Adipose tissue (tissue), 3 donors: ENCODE measurements around the gene RTRAF. TPM values are rescaled to one million over a fixed set of nuclear protein-coding genes. Genes with fewer than 3 reads are reported as not detected.

ENCODE experiments used
- H3K27ac ChIP-seq: one replicate; pipeline ENCODE4 v1.5.1; 2013; ENCODE audit warnings: low read depth, low read length
- WGBS, 3 donors: extraction: QIAGEN DNeasy Blood & Tissue Kit; methylation state at CpG; one replicate each; pipeline ENCODE4 v1.1.7; 2013; 5-methylcytosine and 5-hydroxymethylcytosine counted together
- polyA plus RNA-seq, 3 donors: library from polyadenylated mRNA; stranded (reverse); fragments of 200-250 nt; gene quantifications; one replicate each; pipeline ENCODE4 v1.2.3, GENCODE V29; 2013
- donor health status: healthy with polysubstance abuse.
- donor health status: Bipolar disorder and iron deficiency.
- donor health status: healthy.

The RTRAF gene
- polyA plus RNA-seq, 3 donors, result 63.4 to 117 (median 99.2) TPM

DNA sequence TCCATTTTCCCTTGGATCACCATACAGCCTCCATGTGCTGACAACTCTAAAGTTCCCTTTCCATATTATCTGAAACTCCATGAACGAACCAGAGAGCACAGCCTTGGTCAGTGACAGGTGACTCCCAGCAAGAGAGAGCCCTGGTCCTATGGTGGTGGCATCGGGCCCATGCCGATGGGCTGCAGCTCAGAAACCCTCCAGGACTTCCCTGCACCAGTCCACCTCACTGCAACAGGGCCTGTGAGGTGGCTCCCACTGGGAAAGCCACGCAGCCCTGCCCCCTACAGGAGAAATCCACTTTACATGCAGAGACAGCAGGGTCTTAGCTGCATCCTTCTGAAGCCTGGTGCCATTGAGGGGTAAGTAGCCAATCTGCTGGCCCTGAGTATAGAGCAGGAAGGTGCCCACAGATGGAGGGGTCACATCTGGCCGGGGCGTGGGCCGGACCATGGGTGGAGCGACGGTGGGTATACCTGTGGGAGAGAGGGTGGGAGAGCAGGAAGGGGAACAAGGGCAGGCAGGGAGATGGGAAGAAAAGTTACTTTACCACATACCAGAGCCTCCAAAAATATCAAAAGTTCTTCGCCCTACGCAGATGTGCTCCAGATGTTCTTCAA lies 24.7 kb downstream of the RTRAF start:
- H3K27ac ChIP-seq, result no peak overlapping the region
- 59 to 75% (median 68%) methylated on average over 11 of the region's 11 CpGs for WGBS, 3 donors

DNA sequence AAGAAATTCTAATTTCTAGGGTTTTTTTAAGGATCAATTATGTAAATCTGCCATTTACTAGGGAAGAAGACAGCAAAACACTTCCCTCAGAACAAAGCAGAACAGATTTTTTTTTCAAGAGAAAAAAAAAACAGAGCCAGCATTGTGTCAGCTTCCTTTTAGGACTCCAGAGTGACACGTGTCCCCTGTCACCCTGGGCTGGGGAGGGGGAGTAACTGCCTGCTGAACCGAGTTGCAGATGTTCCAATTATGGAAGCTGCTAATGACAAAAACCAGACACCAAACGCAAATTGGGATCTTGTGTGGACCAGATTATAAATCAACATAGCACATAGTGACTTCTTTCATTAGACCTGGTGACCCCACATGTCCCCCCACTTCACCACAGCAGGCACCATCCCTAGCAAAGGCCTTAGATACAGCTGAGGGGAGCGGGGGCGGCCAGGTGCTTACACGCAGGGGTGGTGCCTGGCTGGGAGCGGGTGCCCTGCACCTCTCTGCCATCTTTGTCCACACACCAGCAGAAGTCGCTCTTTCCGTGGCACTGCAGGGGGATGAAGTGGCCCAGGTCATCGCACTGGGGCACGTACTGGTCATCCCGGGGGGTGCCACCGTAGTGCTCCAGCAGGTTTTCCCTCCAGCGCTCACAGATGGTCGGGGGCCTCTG lies 25.4 kb downstream of the RTRAF start:
- H3K27ac ChIP-seq, result no peak overlapping the region
- 78 to 84% (median 78%) methylated on average over 15 of the region's 15 CpGs for WGBS, 3 donors

DNA sequence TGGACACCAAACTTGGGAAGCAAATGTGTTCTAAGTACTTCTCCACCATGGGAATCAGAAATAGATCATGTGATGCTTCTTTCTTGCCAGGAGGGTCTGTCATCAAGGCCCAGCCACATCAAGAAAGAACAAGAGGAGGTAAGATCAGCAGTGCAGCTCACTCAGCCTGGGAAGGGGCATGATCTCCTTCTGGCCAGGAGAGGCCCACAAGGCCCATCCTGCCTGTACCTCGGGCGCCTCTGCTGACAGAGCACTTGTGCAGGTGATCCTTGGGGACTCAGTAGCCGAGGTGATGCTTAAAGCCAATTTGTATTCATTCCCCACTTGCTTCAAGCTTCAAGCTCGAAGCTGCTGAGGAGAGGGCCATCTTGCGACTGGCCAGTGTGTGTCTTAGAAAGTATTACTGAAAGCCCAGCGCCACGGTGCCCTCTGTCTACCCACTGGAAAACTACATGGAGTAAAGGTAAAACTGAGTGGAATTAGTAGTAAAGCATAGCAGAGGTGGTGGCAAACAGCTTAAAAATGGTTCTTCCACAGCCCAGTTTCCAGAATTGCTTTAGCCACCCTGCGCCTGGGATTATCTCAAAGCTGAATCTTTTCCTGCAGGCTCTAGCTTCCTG lies 26.2 kb downstream of the RTRAF start:
- H3K27ac ChIP-seq, result no peak overlapping the region
- WGBS, 3 donors, result 58 to 73% (median 72%) methylated on average over 8 of the region's 8 CpGs

DNA sequence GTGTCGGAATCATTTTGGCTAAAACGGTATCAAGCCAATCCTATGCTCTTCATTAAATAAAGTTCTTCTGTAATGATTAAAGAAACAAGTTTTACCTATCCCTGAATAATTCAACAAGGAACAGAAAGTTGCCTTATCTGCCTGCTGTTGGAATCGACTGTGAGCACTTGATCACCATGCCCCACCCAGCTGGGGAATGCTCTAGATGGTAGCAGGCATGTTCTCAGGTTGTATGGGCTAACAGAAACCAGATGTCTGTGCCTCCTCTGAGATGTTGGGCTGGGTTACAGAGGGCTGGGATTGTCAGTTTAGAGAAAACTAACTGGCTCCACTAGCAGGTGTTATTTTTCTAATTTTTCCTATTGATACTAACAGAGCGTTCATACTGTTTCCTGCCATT lies 28.9 kb downstream of the RTRAF start:
- WGBS, 3 donors, result 80 to 84% (median 84%) methylated on average over 4 of the region's 4 CpGs

DNA sequence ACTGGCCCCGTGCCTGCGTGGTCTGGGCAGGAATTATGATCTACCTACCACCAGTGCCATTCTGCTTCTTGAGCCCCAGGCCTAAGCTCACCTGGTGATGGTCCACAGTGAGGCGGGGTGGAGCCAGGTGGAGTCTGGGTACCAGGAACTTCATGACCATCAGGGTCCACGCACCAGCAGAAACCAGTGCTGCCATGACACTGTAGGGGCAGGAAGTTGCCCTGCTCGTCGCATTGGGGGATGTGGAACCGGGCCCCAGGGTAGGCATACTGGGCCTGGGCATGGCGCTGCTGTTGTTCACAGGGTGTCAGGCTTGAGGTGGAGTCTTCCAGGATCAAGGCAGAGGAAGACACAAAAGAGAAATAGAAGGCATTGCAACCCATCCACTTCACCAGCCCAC lies 29.6 kb downstream of the RTRAF start:
- H3K27ac ChIP-seq, result no peak overlapping the region
- 93 to 96% (median 95%) methylated on average over 8 of the region's 8 CpGs for WGBS, 3 donors

More for the DNA sequence above, 28.9 kb downstream of the RTRAF start:
- H3K27ac ChIP-seq, result no peak overlapping the region

DNA sequence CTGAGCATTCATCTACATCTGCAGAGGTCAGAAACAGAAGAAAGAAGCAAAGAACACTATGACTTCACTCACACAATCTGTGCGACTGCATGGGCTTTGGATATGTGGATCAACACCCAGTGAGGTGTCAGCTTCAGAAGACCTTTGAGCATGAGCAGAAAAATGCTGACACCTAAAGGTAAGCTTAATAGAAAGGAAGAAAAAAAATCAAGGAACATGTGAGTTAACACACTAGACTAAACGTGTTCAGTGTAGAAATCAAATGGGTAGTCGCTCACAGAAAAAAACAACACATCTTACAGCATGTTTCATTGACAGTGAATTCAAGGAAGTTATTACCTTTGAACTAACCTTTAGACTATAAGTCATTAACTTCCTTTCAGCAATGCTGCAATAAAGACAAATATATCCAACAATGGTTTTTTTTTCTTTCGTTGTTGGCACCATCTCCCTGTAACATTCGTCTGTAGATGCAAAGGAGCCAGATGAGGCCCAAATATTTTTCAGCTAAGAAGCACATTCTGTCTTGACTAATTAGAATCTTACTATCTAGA lies 30.9 kb downstream of the RTRAF start:
- 55 to 61% (median 57%) methylated on average over 5 of the region's 5 CpGs for WGBS, 3 donors
- H3K27ac ChIP-seq, result no peak overlapping the region

DNA sequence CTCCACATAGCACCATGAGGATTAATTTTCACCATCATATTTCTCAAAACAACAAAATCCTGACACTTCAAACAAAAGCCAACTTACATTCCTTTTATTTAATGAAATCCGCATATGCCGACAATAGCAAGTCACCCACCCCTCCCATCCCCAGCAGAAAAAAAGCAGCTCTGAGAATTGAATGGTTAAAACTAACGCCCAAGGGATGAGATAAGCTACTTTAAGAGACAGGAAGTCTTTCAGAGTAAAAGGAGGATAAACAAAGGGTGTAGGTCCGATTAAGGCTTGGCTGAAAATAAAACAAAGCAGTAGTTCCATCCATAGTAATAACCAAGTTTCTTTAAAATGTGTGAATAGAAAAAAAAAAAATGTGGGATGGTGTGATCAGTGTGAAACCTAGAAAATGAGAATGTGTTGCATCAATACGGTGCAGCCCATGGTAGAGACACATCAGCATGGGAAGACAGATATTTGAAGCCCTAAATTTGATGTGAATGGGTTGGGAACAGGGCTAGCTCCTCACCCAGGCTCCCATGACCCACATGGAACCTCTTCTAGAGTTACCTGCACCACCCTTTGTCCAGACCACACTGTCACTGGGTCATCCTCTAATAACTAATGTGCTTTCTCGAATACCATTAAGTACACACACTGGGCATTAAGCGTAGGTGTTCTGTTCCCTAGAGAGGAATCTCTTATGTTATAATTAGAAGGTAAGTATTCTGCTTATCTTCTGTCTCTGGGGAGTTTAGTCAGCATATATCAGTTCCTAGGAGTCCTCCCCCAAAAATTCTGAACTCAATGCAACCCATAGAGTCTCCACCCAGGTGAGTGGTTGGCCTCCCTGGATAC lies 31.7 kb downstream of the RTRAF start:
- WGBS, 3 donors, result 45 to 64% (median 49%) methylated on average over 7 of the region's 7 CpGs
- no peak overlapping the region for H3K27ac ChIP-seq

DNA sequence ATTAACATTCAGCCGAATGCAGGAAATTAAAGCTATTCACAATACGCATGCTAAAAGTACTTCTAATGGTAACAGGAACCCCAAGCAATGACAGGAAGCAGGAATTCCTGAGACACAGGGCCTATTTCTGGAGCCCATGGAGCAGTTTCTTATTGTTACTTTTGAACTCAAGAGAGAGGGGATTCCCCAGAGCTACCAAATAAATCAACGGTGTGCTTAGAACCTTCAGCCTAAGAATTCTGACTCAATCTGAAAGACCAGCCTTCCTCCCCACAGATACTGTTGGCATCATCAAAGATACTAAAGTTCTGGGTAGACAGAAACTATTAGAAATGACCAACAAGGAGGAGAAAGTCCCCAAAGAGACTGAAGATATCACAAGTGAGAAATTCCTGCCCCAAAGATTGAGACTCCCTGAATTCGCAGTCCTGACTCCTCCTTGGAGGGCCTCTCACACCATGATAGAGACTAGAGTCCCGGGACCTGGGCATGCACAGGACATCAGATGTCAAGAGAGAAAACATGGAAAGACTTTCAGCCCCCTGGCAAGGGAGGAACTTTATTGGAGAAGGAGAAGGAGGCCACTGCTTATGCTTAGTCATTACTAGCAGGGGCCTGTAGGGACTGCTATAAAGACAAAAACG lies 32.7 kb downstream of the RTRAF start:
- 52 to 77% (median 62%) methylated on average over 6 of the region's 6 CpGs for WGBS, 3 donors
- H3K27ac ChIP-seq, result no peak overlapping the region

DNA sequence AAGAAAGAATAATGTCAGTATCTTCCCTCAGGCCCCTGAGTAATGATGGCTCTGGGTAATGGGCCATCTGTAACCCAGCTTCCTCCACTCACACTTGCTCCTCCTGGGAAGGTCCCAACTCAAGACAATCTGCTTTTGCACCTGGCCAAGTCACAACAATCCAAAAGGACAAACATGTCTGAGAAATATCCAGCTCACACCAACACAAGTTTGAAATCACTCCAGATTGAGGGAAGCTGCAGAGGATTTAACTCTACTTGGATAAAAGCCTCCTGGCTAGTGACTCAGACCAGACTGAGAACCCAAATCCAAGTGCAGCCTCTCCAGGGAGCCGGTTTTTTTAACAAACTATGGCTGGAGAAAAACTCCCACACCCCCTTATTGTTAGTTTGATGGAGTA lies 34.2 kb downstream of the RTRAF start:
- H3K27ac ChIP-seq, result no peak overlapping the region
- WGBS, 3 donors, result 32 to 41% (median 41%) methylated on average over 1 of the region's 1 CpG

DNA sequence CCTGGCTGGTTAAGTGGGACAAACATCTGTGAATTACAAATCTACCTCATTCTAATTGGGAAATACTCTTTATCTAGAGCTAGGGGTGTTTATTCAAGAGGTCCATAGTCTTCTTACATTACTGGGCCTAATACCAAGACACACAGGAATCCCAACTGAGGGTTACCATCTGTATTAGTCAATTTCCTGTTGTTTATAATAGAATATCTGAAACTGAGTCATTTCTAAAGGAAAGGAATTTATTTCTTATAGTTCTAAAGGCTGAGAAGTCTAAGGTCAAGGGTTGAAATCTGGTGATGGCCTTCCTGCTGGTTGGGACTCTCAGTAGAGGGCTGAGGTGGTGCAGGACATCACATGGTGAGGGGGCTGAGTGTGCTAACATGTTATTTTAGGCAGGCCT lies 36.0 kb downstream of the RTRAF start:
- H3K27ac ChIP-seq, result no peak overlapping the region

DNA sequence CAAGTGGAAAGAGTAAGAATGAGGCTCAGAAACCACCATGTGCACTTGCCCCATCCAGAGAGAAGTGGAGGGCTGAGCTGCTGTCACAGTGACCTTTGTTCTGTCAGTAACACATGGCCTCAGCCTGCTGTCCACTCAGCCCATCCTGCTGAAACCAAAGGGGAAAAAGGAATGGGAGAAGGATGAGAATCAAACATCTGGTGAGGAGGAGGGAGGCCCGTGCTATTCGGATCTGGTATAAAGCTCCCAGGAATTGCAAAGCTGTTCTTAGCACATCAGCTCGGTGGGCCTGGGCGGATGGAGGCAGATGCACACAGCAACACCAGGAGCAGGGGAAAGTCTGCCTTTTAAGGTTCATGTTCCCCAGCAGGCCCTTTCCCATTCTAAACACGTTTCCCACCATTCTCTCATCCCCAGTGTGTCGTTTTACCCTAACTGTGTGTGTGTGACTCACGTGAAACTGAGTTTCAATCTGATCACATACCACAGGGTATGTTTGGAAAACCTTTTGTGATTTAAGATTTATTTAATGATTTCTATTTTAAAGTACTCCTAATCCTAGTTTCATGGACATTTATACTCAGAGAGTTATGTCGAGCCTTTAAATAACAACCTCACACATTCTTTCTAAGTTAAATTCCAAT lies 36.8 kb downstream of the RTRAF start:
- 69 to 83% (median 77%) methylated on average over 8 of the region's 8 CpGs for WGBS, 3 donors
- H3K27ac ChIP-seq, result no peak overlapping the region

DNA sequence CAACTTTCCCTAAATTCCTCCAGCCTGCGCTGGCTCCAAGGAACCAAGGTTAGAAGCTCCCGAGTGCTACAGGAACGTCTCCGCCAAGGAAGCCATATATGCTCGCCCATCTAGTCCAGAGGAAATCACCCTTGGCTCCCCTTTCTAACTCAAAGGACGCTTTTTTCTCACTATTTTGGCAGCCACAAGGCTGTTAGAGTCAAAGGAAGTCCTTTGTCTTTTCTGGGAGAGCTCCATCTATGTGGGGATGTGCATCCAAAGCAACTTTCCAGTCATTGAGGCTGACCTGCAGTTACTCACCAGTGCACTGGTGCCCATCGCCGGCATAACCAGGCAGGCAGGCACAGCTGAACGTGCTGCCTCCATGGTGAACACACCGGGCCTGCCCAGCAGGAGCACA lies 37.6 kb downstream of the RTRAF start:
- H3K27ac ChIP-seq, result no peak overlapping the region
- WGBS, 3 donors, result 72 to 79% (median 72%) methylated on average over 10 of the region's 10 CpGs

DNA sequence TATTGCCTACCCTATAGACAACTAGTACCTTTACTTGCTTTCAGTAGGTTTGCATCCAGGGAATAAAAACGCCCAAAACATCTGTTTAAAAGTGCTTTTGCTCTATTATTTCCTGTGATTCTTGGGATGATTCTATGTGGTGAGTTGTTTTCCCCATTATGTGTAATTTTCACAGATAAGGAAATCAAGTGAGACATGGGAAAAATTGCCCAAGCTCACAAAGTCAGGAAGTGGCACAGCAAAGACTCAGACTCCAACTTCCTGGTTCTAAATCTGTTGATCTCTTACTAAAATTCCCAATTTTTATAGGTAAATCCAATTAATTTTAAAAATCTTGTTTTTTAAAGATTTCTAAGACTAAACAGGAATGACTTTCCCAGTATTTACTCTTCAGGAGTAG lies 40.5 kb downstream of the RTRAF start:
- H3K27ac ChIP-seq, result no peak overlapping the region
- 50 to 81% (median 54%) methylated on average over 1 of the region's 1 CpG for WGBS, 3 donors

DNA sequence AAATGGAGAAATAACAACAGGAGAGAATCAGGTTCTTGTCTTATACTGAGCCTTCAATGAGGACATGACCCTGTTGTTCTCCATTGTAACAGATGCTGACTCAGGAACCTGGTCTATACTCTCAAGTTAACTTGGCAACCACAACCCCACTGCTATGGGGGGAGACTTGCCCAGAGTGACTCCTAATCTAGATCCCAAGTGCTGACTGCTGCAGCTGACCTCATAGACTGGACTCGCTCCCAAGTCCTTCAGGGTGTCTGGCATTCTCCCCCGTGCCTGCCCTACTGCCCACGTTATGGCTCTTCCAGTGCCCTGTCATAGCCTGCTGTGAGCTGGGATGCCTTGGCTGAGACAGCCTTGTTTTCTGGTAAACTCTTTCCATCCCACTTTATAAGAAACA lies 42.4 kb downstream of the RTRAF start:
- no peak overlapping the region for H3K27ac ChIP-seq
- 53 to 63% (median 55%) methylated on average over 3 of the region's 3 CpGs for WGBS, 3 donors

DNA sequence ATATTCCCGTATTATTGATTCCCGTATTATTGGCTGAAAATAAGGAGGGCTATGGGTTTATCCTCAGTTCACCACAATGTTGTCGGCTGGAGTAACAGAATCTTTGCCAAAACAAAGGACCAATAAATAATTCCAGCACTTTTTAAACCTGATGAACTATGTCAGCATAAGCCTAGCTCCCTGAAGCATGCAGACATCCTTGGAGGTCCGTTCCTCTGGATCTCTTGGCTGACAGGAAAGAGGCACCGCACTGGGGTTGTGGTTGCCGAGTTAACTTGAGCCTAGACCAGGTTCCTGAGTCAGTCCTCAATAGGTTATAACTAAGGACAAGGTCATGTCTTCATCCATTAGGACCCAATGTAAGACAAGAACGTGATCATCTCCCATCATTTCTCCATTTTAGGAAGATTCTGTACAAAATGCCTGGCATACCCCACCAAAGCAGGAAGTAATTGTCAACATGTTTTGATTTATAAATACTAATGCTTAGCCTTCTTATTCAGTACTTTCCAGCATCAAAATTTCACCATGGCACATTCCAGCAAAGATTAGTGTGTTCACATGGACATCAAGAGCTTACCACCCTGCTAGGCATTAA lies 43.0 kb downstream of the RTRAF start:
- no peak overlapping the region for H3K27ac ChIP-seq
- WGBS, 3 donors, result 33 to 64% (median 44%) methylated on average over 7 of the region's 7 CpGs

DNA sequence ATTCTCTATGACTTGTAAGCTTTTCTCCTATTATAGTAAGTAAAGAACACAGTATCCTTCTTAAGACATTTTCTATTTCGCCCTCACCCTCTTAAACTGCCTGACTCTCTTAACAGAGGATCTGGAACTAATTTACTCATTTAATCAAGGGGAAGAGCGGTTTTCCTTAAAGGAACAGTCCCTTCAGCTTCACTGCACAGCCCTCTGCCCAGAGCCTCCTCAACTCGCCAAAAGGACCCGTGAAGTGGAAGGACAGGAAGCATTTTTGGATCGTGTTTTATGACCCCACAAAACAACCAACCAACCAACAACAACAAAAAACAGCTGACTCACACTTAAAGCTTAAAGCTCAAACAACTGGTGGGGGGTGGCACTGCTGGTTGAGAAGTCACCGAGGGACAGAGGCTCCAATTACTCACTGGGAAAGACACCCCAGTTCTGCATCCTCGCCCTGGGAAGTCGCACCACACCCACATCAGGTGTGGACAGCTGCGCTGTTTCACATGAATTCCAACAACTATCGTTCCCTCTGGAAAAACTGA lies 43.8 kb downstream of the RTRAF start:
- 56 to 62% (median 59%) methylated on average over 9 to 10 of the region's 10 CpGs for WGBS, 3 donors
- no peak overlapping the region for H3K27ac ChIP-seq

DNA sequence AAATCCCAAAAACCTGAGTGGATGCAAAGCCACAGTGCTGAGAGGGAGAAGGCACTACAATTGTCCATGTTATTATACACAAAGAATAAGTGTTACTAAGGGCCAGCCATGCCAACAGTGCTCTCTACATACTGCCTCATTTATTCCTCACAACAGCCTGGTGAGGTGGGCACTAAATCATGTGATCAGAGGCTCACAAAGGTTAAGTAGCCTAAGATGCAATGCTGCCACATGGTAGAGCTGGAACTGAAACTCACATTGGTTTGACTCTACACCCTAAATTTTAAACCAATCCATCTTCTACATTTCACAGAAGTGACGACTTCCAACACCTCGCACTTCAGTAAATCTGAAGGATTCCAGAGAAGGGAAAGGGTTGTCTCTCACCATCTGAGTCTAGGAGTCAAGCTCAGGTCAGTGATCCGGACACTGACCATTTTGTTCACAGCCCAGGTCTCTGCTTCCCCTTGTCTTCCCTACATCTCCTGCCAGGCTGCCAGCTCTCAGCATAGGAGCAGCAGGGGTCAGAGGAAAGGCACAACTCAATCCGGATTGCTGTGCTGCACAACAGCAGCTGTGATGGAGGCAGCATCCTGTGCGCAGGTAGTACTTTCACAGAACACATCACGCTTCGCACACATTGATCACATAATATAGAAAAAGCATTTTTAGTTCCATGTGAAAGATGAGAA lies 49.9 kb downstream of the RTRAF start:
- no peak overlapping the region for H3K27ac ChIP-seq
- WGBS, 3 donors, result 87 to 91% (median 89%) methylated on average over 6 to 7 of the region's 7 CpGs
